ENCODE measurements around the gene TOR4A.

The TOR4A gene

DNA sequence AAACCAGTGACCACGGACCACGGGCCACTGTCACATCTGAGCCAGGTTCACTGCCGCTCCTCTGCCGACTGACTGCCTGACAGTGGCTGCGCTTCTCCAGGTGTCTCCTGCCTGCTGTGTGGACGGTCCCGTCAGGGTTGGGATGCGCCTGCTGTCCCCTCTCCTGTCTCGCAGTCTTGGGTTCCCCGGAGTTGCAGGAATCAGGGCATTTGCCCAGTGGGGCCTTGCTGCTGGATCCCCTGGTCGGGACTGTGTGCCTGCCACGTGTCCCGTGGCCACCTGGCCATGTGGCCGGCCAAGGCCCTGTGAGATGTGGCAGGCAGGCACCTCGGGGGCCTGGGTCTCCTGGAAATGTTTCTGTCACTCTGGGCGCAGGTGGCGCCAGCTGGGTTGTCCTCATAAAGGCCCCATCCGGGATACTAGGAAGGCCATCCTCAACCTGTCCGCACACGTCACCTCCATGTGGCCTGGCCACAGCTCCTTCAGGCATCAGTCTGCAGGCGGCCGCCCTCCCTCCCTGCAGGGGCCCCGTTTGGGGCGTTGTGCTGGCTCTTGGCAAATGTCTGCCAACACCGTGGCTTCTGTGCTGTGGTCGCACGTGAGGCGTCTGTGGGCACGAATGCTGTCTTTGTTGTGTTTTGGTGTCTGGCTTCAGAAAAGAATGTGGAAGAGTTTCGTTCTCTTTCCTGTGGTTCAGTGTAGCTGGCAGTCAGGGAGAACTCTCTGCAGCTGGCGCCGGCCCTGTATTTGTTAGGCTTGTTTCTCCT lies 6.4 kb upstream of the TOR4A start:
- DNase-seq: no peak

DNA sequence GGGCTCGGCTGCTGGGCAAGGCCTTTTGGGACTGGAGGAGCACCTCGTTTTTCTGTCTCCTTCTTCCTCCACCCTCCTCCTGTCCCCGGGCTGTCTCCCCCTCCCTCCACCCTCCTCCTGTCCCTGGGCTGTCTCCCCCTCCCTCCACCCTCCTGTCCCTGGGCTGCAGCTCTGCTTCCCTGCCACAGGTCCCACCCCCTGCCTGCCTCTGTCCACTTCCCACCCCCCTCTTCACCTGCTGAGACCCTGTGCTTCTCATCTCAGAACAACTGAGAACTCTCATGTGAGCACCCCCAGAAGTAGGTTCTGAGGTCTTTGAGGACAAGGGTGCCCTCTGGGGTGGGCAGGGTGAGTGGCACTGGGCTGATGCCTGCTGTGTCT lies 5.8 kb upstream of the TOR4A start:
- DNase-seq: no peak

DNA sequence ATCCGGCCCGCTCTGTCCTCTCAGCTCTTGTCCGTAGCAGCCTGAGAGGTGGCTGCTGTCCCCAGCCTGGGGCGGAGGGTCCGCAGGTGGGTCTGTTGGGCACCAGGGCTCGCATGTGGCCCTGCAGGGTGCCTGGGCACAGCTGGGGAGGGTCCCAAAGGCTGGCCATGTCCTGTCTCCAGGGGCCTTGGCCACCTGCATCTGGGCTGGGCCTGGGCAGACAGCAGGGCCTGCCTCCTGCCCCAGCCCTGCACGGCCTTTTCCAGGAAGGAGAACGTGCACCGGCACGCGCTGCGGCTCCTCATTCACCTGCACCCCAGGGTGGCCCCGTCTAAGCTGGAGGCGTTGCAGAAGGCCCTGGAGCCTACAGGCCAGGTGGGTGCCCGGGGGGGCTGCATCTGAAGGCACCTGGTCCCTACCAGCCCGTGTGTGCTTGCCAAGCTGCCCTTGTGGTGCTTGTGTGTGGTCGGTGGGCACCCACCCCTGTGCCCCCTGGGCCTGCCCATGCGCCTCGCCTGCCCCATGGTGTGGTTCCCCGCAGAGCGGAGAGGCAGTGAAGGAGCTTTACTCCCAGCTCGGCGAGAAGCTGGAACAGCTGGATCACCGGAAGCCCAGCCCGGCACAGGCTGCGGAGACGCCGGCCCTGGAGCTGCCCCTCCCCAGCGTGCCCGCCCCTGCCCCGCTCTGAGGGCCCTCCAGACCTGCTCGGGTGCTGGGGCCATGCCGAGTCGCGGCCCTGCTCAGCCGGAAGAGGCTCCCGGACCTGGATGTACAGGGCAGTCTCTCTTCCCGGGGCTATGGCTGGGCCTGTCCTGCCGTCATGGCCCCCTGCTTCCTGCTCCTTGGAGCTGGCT lies 5.1 kb upstream of the TOR4A start:
- DNase-seq: no peak

DNA sequence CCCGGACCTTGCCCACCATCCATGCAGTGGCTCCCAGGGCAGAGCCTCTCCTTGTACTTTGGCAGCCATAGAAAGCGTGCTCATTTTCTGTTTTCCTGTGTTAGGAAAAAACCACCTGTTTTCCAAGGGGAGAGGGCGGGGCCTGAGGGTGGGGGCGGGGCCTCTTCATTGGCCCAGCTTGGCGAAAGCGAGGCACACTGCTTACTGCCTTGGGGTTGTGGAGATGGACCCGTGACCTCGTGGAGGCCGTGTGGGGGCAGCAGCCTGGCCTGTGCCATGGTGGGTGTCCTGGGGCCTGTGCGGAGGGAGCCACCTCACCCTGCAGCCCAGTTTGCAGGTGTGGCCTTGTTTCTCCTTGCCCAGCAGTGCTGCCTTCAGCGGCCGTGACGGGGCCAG lies 4.4 kb upstream of the TOR4A start:
- DNase-seq: no peak

DNA sequence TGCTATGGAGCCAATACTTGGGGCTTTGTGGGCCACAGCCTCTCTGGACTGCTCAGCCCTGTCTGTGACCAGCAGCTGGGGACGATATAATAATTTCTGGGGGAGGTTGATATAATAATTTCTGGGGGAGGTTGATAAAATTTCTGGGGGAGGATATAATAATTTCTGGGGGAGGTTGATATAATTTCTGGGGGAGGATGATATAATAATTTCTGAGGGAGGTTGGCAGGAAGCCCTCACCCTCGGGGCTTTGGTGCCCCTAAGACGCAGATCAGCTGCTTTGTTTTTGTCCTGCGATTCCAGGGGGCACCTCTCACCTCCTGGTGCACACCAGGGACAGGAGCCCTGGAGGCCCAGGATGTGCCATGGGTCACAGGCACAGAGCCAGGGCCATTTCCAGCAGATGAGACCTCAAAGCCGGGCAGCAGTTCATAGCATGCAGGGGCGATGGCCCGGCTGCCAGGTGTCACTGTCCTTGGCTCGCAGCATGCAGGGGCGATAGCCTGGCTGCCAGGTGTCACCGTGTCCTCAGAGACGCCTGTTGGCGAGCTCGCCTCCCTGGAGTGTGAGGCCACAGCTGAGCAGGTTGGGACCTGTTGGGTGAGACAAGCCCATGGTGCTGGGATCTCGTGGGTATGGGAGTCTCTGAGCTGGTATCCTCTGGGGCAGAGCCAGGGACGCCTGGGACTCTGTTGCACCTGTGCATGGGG lies 3.8 kb upstream of the TOR4A start:
- DNase-seq: no peak

DNA sequence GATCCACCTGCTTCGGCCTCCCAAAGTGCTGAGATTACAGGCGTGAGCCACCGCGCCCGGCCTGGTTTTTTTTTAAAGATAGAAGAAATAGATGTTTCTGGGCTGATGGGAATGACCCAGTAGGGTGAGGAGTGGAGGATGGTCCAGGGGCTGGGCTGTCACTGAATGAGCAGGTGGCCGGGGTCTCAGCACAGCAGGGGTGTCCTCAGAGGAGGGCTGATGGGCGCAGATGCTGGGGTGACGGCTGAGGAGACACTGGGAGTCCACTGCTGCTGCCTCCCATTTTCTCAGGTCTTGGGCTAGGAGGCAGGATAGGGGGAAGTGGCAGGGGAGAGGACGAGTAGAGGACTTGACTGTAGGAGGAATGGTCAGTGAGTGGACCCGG lies 2.3 kb upstream of the TOR4A start:
- no peak for DNase-seq

DNA sequence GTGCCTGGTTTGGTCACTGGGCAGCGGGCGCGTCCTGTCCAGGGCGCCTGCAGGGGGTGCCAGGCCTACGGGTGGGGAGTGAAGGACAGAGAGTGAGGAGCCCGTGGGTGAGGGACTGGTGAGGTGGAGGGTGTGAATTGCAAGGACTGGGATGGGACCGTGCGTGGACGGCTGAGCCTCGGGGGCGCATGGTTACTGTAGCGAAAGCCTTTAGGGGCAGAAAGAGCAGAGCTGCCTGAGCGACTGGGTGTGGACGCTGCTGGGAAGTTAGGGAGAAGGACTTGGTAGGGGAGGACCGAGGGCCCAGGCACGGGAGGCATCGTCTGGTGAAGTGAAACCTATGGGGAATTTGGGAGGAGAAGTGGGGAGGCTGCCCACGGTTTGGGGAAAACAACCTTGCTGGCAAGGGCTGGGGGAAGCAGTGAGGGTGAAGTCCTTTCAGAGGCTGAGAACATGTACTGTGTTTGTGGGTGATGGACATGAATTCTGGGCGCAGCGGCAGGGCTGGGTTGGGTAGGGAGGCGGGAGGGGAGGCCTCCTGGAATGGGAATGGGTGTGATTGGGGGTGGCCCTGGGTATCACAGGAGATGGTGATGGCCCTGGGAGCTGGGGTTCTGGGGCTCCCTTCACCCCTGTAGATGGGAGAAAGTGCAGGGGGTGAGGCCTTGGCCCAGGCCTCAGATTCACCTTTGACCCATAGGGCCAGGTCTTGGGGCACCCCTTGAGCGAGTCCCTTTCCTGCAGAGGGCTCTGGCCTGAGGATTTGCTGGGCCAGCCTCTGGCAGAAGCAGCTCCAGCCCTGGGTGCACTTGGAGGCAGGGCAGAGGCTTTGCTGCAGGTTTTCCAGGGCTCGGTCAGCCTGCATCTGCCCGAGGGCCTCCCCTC lies 1.7 kb upstream of the TOR4A start:
- no peak for DNase-seq

DNA sequence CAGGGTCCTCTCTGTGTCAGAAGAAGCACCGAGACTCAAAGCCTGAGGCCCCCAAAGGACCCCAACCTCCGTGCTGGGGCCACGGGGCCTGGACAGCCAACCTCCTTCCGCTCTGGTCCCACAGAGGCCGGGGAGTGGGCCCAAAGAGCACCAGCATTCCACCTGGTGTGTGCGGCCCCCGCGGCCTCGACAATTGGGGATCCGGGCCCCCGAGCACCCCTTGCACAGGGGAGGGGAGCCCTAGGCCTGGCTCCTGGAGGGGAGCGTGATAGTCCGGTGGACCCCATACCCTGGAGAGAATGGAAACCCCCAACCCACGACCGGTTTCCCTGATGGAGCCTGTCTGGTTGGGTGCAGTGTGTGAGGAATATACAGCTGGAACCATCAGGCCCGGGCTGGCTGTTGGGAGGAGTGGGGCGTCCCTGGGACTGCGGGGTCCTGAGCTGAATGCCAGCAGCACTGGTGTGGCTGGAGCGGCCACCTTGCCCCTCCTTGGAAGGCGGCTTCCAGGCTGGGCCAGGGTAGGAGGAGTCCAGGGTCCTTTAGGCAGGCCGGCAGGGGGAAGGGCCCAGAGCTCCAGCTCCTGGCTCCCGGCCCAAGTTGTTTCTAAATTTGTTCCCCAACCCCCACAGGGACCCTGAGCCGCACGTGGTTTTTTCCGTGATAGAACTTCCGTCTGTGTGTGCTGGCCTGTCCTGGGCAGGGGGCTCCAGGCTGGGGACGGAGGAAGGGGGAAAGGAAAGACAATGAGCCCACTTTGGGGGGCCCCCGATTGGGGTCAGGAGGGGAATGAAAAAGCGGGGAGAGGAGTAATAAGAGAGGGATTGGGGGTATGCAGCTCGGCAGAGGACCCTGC lies 825 bp upstream of the TOR4A start:
- DNase-seq: no peak

DNA sequence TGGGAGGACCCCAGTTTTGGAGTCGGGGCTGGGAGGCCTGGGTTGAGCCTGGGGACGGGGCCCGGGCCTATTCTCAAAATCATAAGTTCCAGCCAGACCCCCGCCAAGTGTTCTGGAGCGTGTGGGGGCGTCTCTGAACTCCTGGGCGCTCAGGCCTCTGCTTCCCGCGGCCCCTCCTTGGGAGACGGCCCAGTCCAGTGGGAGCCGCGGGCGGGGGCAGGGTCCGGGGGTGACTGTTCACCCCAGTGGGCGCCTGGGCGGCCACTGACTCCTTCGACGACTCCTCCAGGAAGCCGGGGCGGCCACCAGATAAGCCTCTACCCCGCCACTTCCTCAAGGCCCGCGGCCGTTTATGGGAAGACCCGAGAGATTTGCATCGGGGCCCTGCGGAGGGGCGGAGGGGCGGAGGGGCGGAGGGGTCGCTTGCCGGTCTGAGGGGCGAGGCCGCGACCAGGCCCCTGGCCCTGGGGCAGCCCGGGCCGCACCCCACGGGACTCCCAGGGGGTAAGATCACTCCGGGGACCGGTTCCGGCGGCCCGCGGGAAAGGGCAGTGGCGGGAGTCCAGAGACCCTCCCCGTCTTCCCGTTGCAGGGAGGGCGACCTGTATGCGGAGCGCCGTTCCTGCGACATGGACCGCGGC lies 655 bp downstream of the TOR4A start:
- DNase-seq: no peak

DNA sequence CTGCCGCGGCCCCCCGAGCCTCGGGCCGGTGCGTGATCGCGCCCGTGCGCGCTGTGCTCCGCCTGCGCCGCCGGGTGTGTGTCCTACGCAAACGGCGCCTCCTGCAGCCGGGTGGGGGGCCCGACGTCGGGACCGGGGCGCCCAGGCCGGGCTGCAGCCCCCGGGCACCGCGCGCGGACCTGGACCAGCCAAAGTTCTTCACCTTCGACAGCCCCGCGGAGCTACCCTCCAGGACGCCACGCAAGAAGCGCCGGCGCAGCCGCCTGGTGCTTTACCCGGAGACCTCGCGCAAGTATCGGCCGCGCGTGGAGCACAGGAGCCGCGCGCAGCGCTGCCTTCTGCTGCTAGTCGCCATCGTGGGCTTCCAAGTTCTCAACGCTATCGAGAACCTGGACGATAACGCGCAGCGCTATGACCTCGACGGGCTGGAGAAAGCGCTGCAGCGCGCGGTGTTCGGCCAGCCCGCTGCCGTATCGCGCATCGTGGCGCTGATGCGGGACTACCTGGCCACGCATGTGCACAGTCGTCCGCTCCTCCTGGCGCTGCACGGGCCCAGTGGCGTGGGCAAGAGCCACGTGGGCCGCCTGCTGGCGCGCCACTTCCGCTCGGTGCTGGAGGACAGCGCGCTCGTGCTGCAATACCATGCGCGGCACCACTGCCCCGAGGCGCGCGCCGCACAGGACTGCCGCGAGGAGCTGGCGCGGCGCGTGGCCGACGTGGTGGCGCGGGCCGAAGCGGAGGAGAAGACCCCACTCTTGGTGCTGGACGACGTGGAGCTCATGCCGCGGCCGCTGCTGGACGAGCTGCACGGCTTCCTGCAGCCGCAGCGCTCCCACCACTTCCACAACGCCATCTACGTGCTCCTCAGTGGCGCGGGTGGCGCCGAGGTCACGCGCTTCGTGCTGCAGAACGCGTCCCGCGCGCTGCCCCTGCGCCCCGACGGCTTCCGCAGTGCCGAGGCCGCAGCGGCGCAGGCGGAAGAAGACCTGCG lies 1.5 kb downstream of the TOR4A start:
- no peak for DNase-seq

DNA sequence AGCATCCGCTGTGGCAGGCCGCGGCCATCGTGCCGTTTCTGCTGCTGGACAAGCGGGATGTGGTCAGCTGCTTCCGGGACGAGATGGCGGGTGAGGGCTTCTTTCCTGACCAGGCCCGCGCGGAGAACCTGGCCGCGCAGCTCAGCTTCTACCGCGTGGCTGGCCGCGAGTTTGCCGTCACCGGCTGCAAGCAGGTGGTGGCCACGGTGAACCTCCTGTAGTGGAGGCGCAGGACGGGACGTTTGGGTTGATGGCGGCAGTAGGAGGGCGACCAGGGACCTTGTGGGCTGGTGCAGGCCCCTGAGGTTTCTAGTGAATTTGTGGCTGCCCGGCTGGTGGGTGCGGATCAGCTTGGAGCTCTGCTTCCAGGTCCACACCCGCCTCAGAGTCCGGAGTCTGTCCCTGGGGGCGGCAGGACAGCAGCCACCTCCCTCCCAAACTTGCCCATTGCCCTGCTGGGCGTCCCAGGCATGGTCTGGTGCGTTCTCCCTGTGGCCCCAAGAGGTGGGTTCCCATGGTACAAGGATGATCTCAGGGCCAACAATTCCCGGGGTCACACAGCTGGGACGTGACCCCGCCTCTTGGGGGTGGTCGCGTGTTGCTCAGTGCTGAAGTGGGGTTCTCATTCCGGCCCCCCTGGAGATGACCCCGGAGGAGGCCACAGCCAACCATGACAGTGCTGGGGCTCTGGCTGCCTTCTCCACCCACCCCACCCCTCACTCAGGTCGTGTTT lies 2.4 kb downstream of the TOR4A start:
- no peak for DNase-seq

DNA sequence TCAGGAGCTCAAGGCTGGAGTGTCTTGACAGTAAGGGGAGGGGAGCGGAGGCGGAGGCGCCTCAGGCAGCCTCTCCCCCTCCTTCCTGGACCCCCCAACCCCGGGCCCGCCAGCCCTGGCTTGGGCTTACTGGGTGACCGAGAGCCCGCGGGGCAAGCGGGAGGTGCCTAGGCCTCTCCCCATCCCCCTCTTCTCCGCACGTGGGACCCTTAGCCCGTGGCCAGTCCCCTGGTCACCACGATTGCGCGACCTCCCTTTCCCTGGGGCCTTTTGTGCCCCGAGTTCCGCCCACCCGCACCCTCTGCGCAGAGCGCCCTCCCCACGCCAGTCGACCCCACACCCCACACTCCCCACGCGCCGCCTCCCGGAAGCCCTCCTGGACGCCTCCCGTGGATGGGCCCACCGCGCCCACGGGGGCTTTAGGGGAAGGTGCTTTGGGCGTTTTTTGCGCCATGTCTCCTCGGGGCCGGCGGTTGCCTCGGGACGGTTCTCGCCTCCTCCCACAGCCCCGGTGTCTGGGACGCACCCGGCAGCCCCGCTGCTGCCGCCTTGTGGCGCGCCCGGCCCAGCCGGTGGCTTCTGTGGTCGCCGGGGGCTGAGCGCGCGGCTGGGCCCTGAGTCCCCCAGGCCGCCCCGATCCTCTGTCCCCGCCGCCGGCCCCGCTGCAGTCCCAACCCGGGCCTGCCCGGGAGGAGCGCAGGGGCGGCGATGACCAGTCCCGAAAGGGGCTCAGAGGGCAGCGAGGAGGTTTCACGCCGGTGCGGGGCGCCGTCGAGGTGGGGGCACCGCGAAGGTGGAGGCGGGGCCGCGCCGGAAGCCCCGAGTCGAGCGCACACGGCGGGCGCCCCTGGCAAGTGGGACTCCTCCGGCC lies 3.2 kb downstream of the TOR4A start:
- DNase-seq: no peak

DNA sequence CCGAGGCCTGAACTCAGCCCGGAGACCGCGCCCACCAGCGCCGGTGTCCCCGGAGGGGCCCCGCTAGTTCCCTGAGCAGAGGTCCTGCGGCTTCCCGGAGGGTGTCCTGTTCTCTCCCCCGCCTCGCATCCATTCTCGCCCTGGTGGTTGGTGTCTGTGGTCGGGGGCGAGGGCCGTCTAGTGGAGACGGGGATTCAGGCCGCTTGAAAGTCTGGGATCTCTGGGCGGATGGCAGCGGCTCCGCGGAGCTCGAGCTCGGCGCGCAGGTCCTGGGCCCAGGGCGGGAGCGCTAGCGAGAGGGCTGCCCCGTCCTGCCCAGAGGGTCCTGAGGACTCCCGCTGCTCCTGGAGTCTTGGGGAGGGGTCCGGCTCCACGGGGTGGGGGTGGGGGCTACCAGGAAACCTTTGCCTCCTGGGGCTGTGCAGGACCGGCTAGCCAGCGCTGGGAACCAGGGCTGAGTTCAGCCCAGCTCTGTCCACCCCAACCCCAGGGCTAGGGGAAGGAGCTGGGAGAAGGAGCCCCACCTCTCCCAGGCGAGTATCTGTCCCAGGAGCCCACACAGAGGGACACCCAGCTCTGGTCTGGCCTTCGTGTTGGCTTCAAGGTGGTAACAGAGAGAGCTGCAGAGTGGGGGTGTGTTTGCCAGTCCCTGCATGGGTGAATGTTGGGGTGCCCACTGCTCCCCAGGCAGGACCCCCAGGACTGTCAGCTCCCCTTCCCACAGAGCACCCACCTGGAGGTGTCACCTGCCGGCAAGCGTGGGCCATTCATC lies 4.0 kb downstream of the TOR4A start:
- DNase-seq: no peak

DNA sequence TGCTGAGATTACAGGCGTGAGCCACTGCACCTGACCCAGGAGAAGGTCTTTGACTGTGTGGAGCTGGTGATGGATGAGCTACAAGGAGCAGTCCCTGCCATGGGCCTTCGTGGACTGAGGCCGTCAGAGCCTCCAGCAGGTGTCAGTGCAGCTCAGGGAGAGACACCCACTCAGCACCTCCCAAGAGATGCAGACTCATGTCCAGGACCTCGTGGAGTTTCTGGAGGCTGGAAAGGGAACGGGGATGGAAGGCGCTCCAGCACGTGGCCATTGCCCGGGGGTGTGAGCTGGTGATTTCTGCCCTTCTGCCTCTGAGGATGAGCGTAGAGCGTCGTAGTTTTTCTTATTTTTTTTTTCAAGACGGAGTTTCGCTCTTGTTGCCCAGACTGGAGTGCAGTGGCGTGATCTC lies 9.5 kb downstream of the TOR4A start:
- no peak for DNase-seq

DNA sequence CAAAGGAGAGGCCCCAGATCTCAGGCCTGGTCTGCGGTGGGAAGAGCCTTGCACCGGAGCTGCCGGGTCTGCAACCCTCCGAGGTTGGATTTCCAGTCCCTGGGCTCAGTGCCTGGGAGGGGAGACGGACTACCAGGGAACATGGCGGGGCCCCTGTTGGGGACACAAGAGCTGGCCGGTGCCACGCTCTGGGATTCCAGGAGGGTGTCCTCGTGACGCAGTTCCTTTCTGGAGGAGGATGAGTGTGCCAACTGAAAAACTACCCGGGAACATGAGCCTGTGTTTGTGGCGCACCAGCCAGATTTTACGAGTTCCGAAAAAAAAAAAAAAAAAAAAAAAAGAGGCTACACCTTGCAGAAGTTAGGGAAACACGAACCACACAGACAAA lies 15.6 kb downstream of the TOR4A start:
- peak in 4 of 56 donors; percentile 21 to 52 (median 36) for DNase-seq

All from nucleus accumbens (tissue), 56 donors.